Stimulated activated CD8-positive, alpha-beta memory T cell treated with anti-CD3 and anti-CD28 coated beads, Interleukin-15, amount 100 ng/mL, for 1 hour (primary cell): ENCODE results near the gene RPP21.

Experiments used
- DNase-seq: peaks from one replicate; pipeline ENCODE4 v3.0.0-alpha.2; 2020; ENCODE audit warnings: low read depth

RPP21 gene

GRCh38 chr6:30344868-30345671 is at the start of gene RPP21:
TSS of gene RPP21 (plus strand) at chr6:30345156. CDS start at chr6:30345172, 16 bp downstream.
- DNase-seq, result peak; percentile 70

GRCh38 chr6:30295837-30296236 is 49.1 kb upstream of the RPP21 start:
- DNase-seq, result no peak

GRCh38 chr6:30304002-30304401 is 41.0 kb upstream of the RPP21 start:
- DNase-seq, result no peak

- no peak for DNase-seq
These were observed 33.9 kb upstream of the RPP21 start for GRCh38 chr6:30311101-30311500.

- DNase-seq, result no peak
These were observed 33.3 kb upstream of the RPP21 start for GRCh38 chr6:30311671-30312070.

GRCh38 chr6:30312266-30312665 is 32.7 kb upstream of the RPP21 start:
- DNase-seq, result no peak

- no peak for DNase-seq
These were observed 32.2 kb upstream of the RPP21 start for GRCh38 chr6:30312676-30313321.

- no peak for DNase-seq
These were observed 29.8 kb upstream of the RPP21 start for GRCh38 chr6:30315156-30315555.

GRCh38 chr6:30317913-30318589 is 26.9 kb upstream of the RPP21 start:
- DNase-seq, result no peak

GRCh38 chr6:30319146-30319835 is 25.7 kb upstream of the RPP21 start:
- no peak for DNase-seq

GRCh38 chr6:30321692-30322388 is 23.1 kb upstream of the RPP21 start:
- no peak for DNase-seq

- no peak for DNase-seq
These were observed 22.1 kb upstream of the RPP21 start for GRCh38 chr6:30322527-30323501.

GRCh38 chr6:30323806-30324205 is 21.1 kb upstream of the RPP21 start:
- DNase-seq, result no peak

GRCh38 chr6:30325150-30325872 is 19.6 kb upstream of the RPP21 start:
- DNase-seq, result peak; percentile 65

- peak; percentile 46 for DNase-seq
These were observed 19.0 kb upstream of the RPP21 start for GRCh38 chr6:30325873-30326525.

- peak; percentile 75 for DNase-seq
These were observed 18.3 kb upstream of the RPP21 start, which contains the start of gene TRIM39 for GRCh38 chr6:30326526-30327231. TSS of gene TRIM39 (plus strand) at chr6:30326927. CDS start at chr6:30329318, 2,391 bp downstream.

GRCh38 chr6:30327232-30327746 is 17.7 kb upstream of the RPP21 start:
- peak; percentile 60 for DNase-seq

GRCh38 chr6:30328397-30328796 is 16.6 kb upstream of the RPP21 start:
- DNase-seq, result no peak
